Right atrium auricular region (tissue), 2 donors: ENCODE measurements around the gene FBXW12. TPM values are rescaled to one million over a fixed set of nuclear protein-coding genes. Genes with fewer than 3 reads are reported as not detected.
A peak's percentile ranks its signal among the peaks of the same experiment; 100 is the strongest.

Source experiments
- DNase-seq: peaks from one replicate; pipeline ENCODE4 v3.0.0-alpha.2; 2019; ENCODE audit warnings: low spot score
- H3K27ac ChIP-seq, 2 donors: fragments of 200-600 bp; sonication (generic); 1 replicate in 1 of 2; 2 replicates in 1 of 2; pipeline ENCODE4 v1.5.1; 2016 to 2019
- H3K27me3 ChIP-seq, 2 donors: fragments of 200-600 bp; sonication (generic); one replicate each; pipeline versions ENCODE4 v1.5.1 to v1.6.0; 2017 to 2019
- H3K36me3 ChIP-seq: fragments of 200-600 bp; sonication (generic); one replicate; pipeline ENCODE4 v1.5.1; 2016
- H3K4me1 ChIP-seq, 2 donors: fragments of 200-600 bp; sonication (generic); one replicate each; pipeline versions ENCODE4 v1.5.1 to v1.6.0; 2017 to 2019
- H3K4me3 ChIP-seq, 2 donors: fragments of 200-600 bp; sonication (generic); 1 replicate in 1 of 2; 2 replicates in 1 of 2; pipeline ENCODE4 v1.5.1; 2017 to 2019; ENCODE audit warnings: mild to moderate bottlenecking in 1 of 2, moderate library complexity in 1 of 2
- H3K9me3 ChIP-seq, 2 donors: fragments of 200-600 bp; sonication (generic); one replicate each; pipeline ENCODE4 v1.5.1; 2019
- CTCF ChIP-seq, 2 donors: fragments of 200-600 bp; sonication (generic); IDR thresholded peaks; one replicate each; pipeline ENCODE4 v1.5.1; 2019; ENCODE audit warnings: antibody characterized with exemption in 2 of 2
- total RNA-seq, 2 donors: library from RNA; depleted of rRNA; stranded (reverse); fragments of >200 nt; gene quantifications; one replicate each; pipeline ENCODE4 v1.1.0, GENCODE V29; 2016

The FBXW12 gene
- total RNA-seq, 2 donors from 2014 or later, result not detected

- no peak overlapping the region for H3K27ac ChIP-seq
- H3K4me1 ChIP-seq, result peaks cover 0 to 18% of the 10 kb centered on the region in 2 donors
- TF ChIP-seq CTCF (IDR thresholded peaks at IDR 0.05), result no peak
- DNase-seq, result no peak
- H3K4me3 ChIP-seq, result no peak overlapping the region
- peaks cover 68% of the 10 kb centered on the region for H3K36me3 ChIP-seq
- no peaks in the 10 kb centered on the region for H3K27me3 ChIP-seq
- no peaks in the 10 kb centered on the region for H3K9me3 ChIP-seq
Measured at GRCh38 chr3:48405971-48406370, 34.0 kb downstream of the FBXW12 start.

DNA sequence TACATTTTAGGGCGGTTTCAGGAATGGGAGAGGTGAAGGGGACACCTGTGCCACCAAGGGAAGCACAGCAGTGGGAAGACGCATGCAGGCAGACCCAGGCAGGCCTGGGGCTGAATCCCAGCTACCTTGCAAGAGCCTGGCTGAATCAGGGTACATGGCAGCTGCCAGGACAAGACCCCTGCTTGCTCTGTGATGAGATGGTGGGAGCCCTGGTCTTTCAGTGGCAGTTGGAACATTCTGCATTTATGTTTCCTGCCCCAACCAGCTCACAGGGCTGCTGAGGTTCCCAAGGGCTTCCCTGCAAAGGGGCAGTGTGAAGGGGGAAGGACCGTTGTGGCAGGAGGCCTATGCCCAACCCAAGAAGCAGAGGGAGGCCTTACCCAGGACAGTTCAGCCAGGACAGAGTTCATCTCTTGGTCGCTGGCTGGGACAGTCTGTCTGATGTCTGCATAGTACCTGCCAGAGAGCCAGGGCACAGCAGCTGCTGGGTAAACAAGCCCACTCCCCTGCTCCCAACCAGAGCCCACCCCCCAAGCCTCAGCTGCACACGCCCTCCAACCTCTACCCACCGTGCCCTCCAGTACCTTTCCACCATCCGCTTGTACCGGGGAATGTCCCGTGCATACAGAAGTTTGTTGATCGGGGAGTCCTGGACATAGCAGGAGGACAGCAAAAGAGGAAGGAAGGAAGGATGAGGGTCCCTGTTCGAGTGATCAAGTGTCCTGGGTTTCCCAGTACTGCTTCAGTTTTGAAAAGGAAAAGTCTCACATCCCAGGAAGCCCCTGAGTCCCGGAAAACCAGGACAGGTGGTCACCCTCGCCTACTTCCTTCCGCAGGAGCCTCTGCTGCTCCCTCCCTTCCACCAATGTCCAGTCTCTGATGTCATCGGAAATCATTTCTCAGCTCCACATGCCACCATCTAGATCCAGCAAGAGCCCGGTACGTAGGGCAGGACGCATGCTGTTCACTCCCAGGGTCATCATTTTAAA is 34.7 kb downstream of the FBXW12 start:
- Histone ChIP-seq H3K9me3 (no peaks in the 10 kb centered on the region), H3K27ac (no peak overlapping the region), H3K36me3 (peaks cover 76% of the 10 kb centered on the region), H3K4me1 (peaks cover 0 to 13% of the 10 kb centered on the region in 2 donors), H3K4me3 (no peak overlapping the region), H3K27me3 (no peaks in the 10 kb centered on the region)
- DNase-seq, result no peak
- no peak for TF ChIP-seq CTCF (IDR thresholded peaks at IDR 0.05)

GRCh38 chr3:48407542-48408099 is 35.6 kb downstream of the FBXW12 start:
- H3K4me1 ChIP-seq, result peaks cover 0 to 4% of the 10 kb centered on the region in 2 donors
- H3K27ac ChIP-seq, result no peak overlapping the region
- no peak overlapping the region for H3K4me3 ChIP-seq
- no peak for TF ChIP-seq CTCF (IDR thresholded peaks at IDR 0.05)
- peak; percentile 50 for DNase-seq
- H3K36me3 ChIP-seq, result peaks cover 85% of the 10 kb centered on the region
- no peaks in the 10 kb centered on the region for H3K9me3 ChIP-seq
- no peaks in the 10 kb centered on the region for H3K27me3 ChIP-seq

- Histone ChIP-seq H3K27ac (no peak overlapping the region), H3K4me1 (no peaks in the 10 kb centered on the region), H3K4me3 (no peak overlapping the region), H3K36me3 (peaks cover 91% of the 10 kb centered on the region), H3K9me3 (no peaks in the 10 kb centered on the region), H3K27me3 (no peaks in the 10 kb centered on the region)
- peak; percentile 52 for DNase-seq
- no peak for TF ChIP-seq CTCF (IDR thresholded peaks at IDR 0.05)
Measured at GRCh38 chr3:48408823-48409281, 36.8 kb downstream of the FBXW12 start.

DNA sequence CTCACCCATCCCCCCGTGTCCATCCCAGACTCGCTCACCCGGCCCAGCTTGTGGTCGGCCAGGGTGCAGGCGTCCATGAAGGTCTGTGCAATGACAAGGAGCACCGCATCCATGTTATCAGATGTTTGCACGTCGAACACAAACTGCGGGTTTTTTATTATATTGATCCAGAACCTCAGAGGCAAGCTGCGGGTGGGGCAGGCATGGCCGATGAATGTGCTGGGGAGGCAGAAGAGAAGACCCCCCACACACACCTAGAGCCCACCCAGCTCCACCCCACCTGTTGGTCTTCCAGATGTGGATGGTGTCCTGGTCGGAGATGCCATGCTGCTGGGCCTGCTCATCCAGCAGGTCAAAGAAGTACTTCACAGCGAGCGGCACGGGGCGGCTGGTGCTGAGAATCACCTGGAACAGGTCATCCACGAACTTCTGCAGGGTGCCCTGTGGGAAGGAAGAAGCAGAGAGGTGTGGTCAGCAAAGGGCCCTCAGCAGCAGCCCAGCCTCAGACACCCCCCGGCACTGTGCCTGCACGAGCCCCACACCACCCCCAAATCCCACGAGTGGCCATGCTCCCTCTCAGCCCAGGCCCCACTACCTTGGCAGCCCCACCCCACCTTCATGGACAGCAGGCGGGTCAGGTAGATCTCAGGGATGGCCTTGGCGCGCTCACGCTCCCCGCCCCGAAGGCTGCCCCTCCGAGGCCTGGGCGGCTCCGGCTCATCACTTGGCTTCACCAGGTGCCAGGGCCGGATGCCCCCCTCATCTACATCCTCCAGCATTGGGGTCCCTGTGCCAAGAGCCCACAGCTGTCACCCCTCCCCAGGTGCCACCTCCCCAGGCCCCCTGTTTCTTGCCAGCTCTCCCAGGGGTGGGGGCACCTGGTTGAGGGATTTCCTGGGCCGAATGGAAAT is 37.5 kb downstream of the FBXW12 start:
- peak; percentile 54 for DNase-seq
- Histone ChIP-seq H3K27me3 (no peaks in the 10 kb centered on the region), H3K9me3 (no peaks in the 10 kb centered on the region), H3K4me1 (no peaks in the 10 kb centered on the region), H3K36me3 (peaks cover 95% of the 10 kb centered on the region), H3K27ac (no peak overlapping the region), H3K4me3 (no peak overlapping the region)
- no peak for TF ChIP-seq CTCF (IDR thresholded peaks at IDR 0.05)
